A673 (cell line): ENCODE results near the gene DOCK8. TPM values are rescaled to one million over a fixed set of nuclear protein-coding genes. Genes with fewer than 3 reads are reported as not detected.

ENCODE experiments used
- BruUV-seq: library from RNA; stranded (reverse); fragments of 400-500 nt; replicated peaks from 2 replicates; lab custom pipeline; 2021; lab: Mats Ljungman, UMichigan
- CTCF ChIA-PET: fragments of 300-600 bp; sonication (Branson Sonifier 250); formaldehyde crosslinking; loops from one replicate; lab custom pipeline; 2022; ENCODE audit warnings: antibody characterized with exemption; lab: Charles Lee
- POLR2A ChIA-PET: fragments of 300-600 bp; sonication (Branson Sonifier 250); formaldehyde crosslinking; loops from one replicate; lab custom pipeline; 2022; ENCODE audit warnings: antibody characterized with exemption; ENCODE audit not compliant: low non-redundant PET; lab: Charles Lee
- DNase-seq: peaks from one replicate; pipeline ENCODE4 v3.0.0-alpha.2; 2015; ENCODE audit warnings: low spot score
- H3K27ac ChIP-seq: fragments of 200-600 bp; sonication (generic); 2 replicates; pipeline ENCODE4 v1.5.1; 2016; ENCODE audit warnings: mixed run types, low read depth, mild to moderate bottlenecking, mixed read lengths, antibody characterized with exemption, low read length; ENCODE audit not compliant: poor library complexity, severe bottlenecking
- H3K27me3 ChIP-seq: fragments of 200-600 bp; sonication (generic); replicated peaks from 2 replicates; pipeline ENCODE4 v1.6.1; 2017; ENCODE audit warnings: mixed run types, low read depth, mild to moderate bottlenecking, mixed read lengths, antibody characterized with exemption, low read length; ENCODE audit not compliant: insufficient read depth, poor library complexity
- H3K36me3 ChIP-seq: fragments of 200-600 bp; sonication (generic); 2 replicates; pipeline ENCODE4 v1.6.1; 2016; ENCODE audit warnings: mixed run types, mild to moderate bottlenecking, mixed read lengths, antibody characterized with exemption, low read length; ENCODE audit not compliant: insufficient read depth, poor library complexity, severe bottlenecking
- H3K4me1 ChIP-seq: fragments of 200-600 bp; sonication (generic); 2 replicates; pipeline ENCODE4 v1.6.1; 2017; ENCODE audit warnings: mixed run types, mild to moderate bottlenecking, mixed read lengths, antibody characterized with exemption, low read length; ENCODE audit not compliant: insufficient read depth, poor library complexity, severe bottlenecking
- H3K4me3 ChIP-seq: fragments of 200-600 bp; sonication (generic); 2 replicates; pipeline ENCODE4 v1.5.1; 2016; ENCODE audit warnings: low read depth, mixed run types, mild to moderate bottlenecking, mixed read lengths, low read length; ENCODE audit not compliant: poor library complexity, severe bottlenecking
- H3K9me3 ChIP-seq: fragments of 200-600 bp; sonication (generic); 2 replicates; pipeline ENCODE4 v1.6.1; 2016; ENCODE audit warnings: mixed run types, low read depth, mild to moderate bottlenecking, mixed read lengths, antibody characterized with exemption, low read length; ENCODE audit not compliant: poor library complexity, severe bottlenecking
- CTCF ChIP-seq: fragments of 300-800, 200-600 bp; sonication (generic); conservative IDR thresholded peaks from 2 replicates; pipeline ENCODE4 v1.5.1; 2017; ENCODE audit warnings: low read depth, mild to moderate bottlenecking, antibody characterized with exemption, low read length, moderate library complexity, mixed read lengths
- EZH2 ChIP-seq: fragments of 200-600 bp; sonication (generic); IDR thresholded peaks from 2 replicates; pipeline ENCODE4 v1.6.1; 2017; ENCODE audit warnings: borderline replicate concordance, low read depth, mild to moderate bottlenecking, mixed read lengths, antibody characterized with exemption, low read length; ENCODE audit not compliant: poor library complexity, severe bottlenecking
- intact Hi-C: fragments of 100-400 bp; cut with micrococcal nuclease; formaldehyde crosslinking; loops from one replicate; pipeline ENCODE4 v1.10.0; 2022; ENCODE audit not compliant: unreplicated experiment
- total RNA-seq: library from RNA; stranded (reverse); gene quantifications from 2 replicates; pipeline ENCODE4 v1.2.3, GENCODE V29; 2021

Gene DOCK8
- total RNA-seq, 1 experiment from 2014 or later, result not detected

GRCh38 chr9:206481-206880 lies 8.2 kb upstream of the DOCK8 start:
- ChIA-PET CTCF (no interaction called here), POLR2A (no interaction called here)
- no peak overlapping the region for H3K4me3 ChIP-seq
- H3K4me1 ChIP-seq, result no peaks in the 10 kb centered on the region
- TF ChIP-seq EZH2 (no peak), CTCF (no peak)
- intact Hi-C loops, result no loop called here
- no peak for DNase-seq
- H3K27ac ChIP-seq, result no peak overlapping the region
- H3K36me3 ChIP-seq, result no peaks in the 10 kb centered on the region
- BruUV-seq, result no TSS peak
- H3K27me3 ChIP-seq, result peaks cover 42% of the 10 kb centered on the region
- H3K9me3 ChIP-seq, result no peaks in the 10 kb centered on the region

- H3K27me3 ChIP-seq, result peaks cover 69% of the 10 kb centered on the region
- H3K4me3 ChIP-seq, result no peak overlapping the region
- CTCF ChIA-PET, result no interaction called here
- no TSS peak for BruUV-seq
- no peaks in the 10 kb centered on the region for H3K4me1 ChIP-seq
- intact Hi-C loops, result no loop called here
- H3K27ac ChIP-seq, result no peak overlapping the region
- H3K36me3 ChIP-seq, result no peaks in the 10 kb centered on the region
- no peak for TF ChIP-seq EZH2
- no peak for TF ChIP-seq CTCF
- POLR2A ChIA-PET, result no interaction called here
- H3K9me3 ChIP-seq, result no peaks in the 10 kb centered on the region
- DNase-seq, result no peak
Observed at GRCh38 chr9:209143-209758, 5.4 kb upstream of the DOCK8 start.

GRCh38 chr9:211036-211435 lies 3.6 kb upstream of the DOCK8 start:
- DNase-seq, result no peak
- POLR2A ChIA-PET, result no interaction called here
- TF ChIP-seq EZH2 (no peak), CTCF (no peak)
- Histone ChIP-seq H3K4me1 (no peaks in the 10 kb centered on the region), H3K4me3 (no peak overlapping the region), H3K27ac (no peak overlapping the region), H3K9me3 (no peaks in the 10 kb centered on the region), H3K27me3 (peaks cover 82% of the 10 kb centered on the region), H3K36me3 (no peaks in the 10 kb centered on the region)
- intact Hi-C loops, result no loop called here
- no TSS peak for BruUV-seq
- CTCF ChIA-PET, result no interaction called here
